ENCODE results near the gene MAPT.

GRCh38 chr17:45848405-45848804 lies 45.9 kb upstream of the MAPT start:
- no peak for TF ChIP-seq CTCF (IDR thresholded peaks at IDR 0.05 in 2 of 3, conservative IDR thresholded peaks at IDR 0.05 in 1 of 3; ENCODE audit: borderline replicate concordance in 1 of 3, insufficient read depth in 1 of 3, low read depth in 2 of 3, low read length in 2 of 3)
- no peak for TF ChIP-seq CEBPB (IDR thresholded peaks at IDR 0.05; ENCODE audit: low read depth)
- no peak for TF ChIP-seq RAD21 (IDR thresholded peaks at IDR 0.05; ENCODE audit: low read depth)
- TF ChIP-seq EZH2phosphoT487 (IDR thresholded peaks at IDR 0.05; ENCODE audit: borderline replicate concordance) = no peak
- TF ChIP-seq SP1 (IDR thresholded peaks at IDR 0.05; ENCODE audit: low read depth) = no peak
- no peak for TF ChIP-seq TCF7L2 (IDR thresholded peaks at IDR 0.05; ENCODE audit: borderline replicate concordance, extremely low read depth, insufficient read depth, insufficient read length)
- TF ChIP-seq JUND (IDR thresholded peaks at IDR 0.05) = no peak

All from HCT116 (cell line).